ENCODE results near the gene GRB7.
"Not testable (repeated sequence)": the region's sequence is repeated elsewhere in the genome, so short reads cannot be mapped to it uniquely, and the experiment has no call there.

The GRB7 gene

GRCh38 chr17:39753514-39754160 lies 15.9 kb downstream of the GRB7 start:
- peak; percentile 84 for DNase-seq

DNA sequence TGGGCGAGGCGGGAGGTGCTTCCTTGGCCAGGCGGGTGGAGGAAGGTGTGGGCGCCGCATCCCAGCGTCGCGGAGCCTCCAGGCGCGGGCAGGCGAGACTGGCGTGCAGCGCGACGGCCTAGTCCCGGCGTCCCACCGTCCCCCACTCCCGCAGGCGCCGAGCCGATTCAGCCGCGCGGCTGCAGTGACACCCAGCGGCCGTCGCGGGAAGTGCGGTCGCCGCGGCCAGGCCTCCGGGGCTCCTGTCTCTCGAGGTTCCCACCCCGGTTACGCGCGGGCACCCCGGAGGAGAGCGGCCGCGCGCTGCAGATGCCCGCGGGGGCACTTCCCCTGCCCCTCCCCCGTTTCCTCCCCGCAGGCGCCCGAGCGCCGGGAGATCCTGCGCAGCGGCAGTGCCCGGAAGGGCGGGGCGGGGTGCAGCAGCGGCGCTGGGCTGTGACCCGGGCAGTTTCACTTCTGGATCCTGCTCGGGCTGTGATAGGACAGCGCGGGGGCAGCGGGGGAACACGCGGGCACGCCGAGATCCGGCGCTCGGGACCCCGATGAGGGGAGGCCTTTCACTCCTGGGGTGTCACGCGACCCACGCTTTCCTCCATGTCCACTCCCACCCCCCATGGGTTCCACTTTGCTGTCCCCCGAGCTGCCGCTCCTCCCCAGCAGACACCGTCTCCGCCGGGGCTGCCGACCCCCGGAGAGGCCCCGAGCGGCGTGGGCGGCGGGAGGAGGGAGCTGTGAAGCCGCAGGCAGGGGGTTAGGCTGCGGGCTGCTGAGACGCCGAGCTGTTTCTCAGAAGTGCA lies 16.6 kb downstream of the GRB7 start:
- peak; percentile 98 for DNase-seq

- DNase-seq: no peak
Measured at GRCh38 chr17:39754958-39755553, 17.3 kb downstream of the GRB7 start.

GRCh38 chr17:39755554-39756379 lies 18.0 kb downstream of the GRB7 start:
- DNase-seq: peak; percentile 73

GRCh38 chr17:39756380-39757079 lies 18.8 kb downstream of the GRB7 start:
- DNase-seq: peak; percentile 56

GRCh38 chr17:39757176-39757662 lies 19.5 kb downstream of the GRB7 start:
- no peak for DNase-seq

- DNase-seq: peak; percentile 83
Measured at GRCh38 chr17:39757931-39758873, 20.5 kb downstream of the GRB7 start.

GRCh38 chr17:39759204-39759603 lies 21.5 kb downstream of the GRB7 start:
- DNase-seq: no peak

DNA sequence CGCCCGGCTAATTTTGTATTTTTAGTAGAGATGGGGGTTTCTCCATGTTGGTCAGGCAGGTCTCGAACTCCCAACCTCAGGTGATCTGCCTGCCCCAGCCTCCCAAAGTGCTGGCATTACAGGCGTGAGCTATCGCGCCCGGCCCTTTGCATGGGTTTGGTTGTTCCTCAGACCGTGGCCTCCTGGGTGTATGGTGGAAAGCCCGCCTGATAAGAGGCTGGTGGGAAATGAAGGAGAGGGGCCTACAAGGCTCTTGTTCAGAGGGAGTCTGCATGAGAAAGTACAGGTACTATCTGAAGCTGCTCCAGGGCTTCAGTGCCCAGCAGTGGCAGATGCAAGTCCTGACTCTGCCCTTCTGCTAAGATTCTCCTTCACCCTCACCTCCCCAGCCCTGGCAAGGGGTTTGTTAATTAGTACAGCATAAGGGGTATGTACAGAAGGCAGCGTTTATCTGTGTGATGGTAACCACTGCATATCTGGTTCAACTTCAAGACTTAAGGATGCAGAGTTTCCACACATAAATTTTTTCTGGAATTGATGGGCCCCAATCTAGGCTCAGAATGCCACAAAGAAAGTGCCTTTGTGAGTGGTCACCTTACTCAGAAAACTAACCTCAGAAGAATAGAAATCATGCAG lies 24.2 kb downstream of the GRB7 start:
- no peak for DNase-seq

DNA sequence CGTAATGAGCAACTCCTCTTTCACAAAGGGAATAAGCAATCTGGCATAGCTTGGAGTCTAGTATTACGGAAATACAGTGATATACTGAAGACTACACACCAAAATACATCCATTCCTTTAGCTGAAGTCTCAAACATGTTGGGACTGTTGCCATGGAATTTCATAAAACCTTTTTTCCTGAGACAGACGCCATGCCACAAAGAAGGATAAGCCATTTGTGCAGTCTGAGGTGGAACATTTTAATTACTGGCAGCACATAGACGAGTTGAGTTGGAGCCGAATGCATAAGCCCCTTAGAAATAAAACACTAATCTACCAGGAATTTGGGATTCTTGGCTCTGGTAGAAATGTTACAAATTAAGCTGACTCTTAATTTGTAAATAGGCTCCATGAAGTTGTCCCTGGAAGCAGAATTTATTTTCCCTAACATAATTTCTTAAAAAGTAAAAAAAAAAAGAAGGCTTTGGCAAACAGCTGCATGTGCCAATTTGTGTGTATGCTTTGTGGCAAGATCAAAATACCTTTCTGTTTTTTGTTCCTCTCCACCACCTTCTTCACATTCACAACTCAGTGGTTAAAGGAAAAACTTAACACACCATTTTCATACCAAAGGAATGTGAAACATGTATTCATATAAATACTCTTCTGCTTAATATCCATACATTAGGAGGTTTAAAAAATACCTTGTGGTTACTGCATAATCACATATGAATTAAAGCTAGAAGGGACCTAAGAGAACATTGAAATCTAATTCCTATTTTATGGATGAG lies 25.5 kb downstream of the GRB7 start:
- no peak for DNase-seq

DNA sequence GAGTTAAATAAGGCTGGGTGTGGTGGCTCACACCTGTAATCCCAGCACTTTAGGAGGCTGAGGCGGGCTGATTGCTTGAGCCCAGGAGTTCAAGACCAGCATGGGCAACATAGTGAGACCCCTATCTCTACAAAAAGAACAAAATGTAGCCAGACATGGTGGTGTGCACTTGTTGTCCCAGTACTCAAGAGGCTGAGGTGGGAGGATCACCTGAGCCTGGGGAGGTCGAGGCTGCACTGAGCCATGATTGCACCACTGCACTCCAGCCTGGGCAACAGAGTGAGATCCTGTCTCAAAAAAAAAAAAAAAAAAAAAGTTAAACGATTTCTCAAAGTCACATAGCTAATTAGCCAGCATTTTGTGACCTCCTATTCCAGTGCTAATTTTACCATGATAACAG lies 26.4 kb downstream of the GRB7 start:
- not testable (repeated sequence) for DNase-seq

DNA sequence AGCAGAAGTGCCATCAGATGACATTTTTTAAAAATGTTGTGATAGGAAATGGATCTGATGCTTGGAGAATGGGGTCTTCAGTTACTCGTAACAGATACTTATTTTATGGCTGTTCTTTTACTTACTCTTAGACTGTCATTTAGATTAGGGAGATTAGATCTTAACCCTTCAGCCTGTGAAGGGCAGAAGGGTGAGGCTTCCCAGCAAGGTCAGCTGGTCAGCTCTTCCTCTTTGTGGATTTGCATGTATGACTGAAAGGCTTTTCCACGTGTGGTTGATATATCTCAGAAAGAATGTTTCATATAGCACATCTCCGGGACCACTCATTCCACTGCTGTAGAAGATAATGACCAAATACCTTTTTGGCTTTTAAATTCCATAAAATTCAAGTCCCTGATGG lies 27.4 kb downstream of the GRB7 start:
- DNase-seq: no peak

DNA sequence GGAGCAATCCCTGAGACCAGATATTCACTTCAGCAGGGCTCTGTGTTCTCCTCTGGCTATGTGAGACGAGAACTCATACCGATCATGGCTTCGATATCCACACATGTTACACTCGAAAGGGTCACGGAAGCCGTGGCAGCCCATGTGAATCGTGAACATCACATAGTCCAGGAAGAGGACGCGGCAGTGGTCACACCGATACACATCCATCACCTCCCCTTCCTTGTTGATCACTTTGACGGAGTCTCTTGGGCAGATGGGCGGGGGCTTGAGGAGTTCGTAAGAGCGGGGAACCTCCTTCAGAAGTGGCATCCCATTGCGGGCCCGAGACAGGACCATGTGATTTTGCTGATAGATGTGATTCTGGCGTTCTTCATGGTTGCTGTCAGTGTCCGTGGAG lies 28.0 kb downstream of the GRB7 start:
- no peak for DNase-seq

DNA sequence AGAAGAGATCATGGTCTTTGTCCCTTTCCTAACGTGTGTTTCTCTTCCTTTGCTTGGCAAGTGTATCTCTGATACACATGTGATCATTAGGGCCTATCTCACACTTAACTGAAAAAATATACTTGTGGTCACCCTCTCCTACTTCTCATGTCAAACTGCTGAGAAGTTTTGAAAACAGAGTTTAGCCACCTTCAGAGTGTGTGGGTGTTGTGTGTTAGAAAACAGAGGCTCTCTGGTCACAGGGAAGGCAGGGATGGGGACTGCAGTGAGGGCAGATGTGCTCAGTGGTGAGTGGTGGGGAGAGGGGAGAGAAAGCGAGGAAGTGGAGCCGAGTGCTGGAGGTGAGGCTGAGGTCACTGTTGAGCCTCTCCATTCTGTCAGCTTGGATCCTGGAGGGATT lies 29.4 kb downstream of the GRB7 start:
- DNase-seq: peak; percentile 34

DNA sequence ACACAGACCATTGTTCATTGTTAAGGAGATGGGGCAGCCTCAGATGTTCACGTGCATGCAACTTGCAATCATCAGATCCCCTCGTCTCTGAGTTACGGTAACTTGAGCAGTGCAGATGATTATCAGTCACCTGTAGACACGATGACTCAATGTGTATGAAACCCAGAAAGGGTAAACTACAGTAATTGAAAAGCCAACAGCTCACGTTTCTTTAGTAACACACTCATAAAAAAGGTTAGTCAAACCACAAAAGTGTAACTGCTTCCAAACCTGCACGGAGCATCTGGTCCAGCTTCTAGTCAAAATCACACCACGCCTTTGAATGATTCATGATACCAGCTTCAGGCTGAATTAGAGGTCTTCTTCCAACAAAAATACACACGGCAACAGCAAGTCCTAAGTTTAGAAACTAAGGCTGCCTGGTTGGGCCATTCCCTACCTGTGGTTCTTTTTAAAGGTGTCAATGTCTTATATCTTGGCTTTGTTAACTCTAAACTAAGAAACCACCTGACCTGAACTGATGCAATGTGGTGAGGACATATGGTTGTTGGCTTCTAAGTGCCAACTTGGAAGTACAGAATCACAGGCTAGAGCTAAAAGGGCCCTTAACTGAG lies 32.3 kb downstream of the GRB7 start:
- DNase-seq: peak; percentile 45

DNA sequence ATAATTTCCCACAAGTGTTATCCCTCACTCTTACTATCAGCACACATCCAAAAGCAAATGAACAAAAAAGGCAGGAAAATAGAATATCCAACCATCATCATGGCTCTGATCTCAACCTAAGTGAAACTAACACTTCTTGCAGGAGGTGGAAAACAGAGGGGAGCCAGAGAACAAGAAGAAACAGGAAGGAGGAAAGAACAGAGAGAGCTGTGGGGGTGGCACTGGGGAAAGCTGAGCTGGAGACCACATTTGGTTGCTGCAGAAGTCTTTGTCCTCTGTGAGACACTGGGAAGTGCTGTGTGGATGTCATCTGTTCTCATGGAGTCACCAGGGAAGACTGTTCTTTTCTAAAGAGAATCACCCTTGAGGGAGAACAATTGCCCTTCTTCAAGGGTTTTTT lies 34.7 kb downstream of the GRB7 start:
- no peak for DNase-seq

DNA sequence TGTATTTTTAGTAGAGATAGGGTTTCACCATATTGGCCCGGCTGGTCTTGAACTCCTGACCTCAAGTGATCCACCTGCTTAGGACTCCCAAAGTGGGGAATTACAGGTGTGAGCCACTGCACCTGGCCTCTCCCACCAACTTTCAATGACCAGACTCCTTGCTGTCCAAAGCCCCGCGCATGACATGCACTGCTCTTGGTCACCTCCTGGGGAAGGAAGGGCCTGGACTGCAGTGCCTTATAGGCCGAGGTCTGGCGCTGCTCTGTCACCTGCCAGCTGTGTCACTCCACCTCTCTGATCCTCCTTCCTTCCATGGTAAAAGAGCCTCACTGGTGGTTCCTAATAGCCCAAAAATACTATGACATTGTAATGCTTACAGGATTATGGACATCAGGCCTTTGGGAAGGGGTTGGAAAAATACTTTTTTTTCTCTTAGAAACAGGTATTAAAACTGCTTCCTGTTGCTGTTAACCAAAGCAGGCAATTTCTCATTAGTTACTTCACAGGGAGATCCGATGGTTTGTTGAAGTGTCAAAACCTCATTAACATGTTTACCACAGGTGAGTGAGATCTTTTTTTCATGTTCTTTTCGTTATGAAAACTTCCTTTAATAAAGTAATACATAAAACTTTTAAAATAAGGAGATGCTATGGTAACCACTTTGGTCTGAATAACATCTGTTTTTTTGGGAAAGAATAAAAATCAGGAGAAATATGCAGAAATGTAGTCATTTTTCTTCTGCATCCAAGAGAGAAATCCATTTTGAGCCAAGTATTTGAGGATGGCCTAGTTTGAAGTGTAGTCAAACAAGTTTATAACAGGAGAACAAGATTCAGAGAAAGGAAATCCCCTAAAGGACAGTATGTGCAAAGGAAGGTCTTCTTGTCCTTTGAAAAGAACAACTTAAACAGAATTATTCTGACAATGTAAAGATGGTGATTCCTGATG lies 35.5 kb downstream of the GRB7 start:
- no peak for DNase-seq

GRCh38 chr17:39774047-39774446 lies 36.3 kb downstream of the GRB7 start:
- DNase-seq: peak; percentile 48

All from NK-92 treated with Interleukin-12 subunit alpha and Interleukin-12 subunit beta, amount 100 ng/mL, for 24 hours (cell line).